ENCODE data around the gene CCDC33. TPM values are rescaled to one million over a fixed set of nuclear protein-coding genes. Genes with fewer than 3 reads are reported as not detected.
A peak's percentile ranks its signal among the peaks of the same experiment; 100 is the strongest.

The CCDC33 gene
- total RNA-seq, 1 donor from 2014 or later, result 0.41 TPM

DNA sequence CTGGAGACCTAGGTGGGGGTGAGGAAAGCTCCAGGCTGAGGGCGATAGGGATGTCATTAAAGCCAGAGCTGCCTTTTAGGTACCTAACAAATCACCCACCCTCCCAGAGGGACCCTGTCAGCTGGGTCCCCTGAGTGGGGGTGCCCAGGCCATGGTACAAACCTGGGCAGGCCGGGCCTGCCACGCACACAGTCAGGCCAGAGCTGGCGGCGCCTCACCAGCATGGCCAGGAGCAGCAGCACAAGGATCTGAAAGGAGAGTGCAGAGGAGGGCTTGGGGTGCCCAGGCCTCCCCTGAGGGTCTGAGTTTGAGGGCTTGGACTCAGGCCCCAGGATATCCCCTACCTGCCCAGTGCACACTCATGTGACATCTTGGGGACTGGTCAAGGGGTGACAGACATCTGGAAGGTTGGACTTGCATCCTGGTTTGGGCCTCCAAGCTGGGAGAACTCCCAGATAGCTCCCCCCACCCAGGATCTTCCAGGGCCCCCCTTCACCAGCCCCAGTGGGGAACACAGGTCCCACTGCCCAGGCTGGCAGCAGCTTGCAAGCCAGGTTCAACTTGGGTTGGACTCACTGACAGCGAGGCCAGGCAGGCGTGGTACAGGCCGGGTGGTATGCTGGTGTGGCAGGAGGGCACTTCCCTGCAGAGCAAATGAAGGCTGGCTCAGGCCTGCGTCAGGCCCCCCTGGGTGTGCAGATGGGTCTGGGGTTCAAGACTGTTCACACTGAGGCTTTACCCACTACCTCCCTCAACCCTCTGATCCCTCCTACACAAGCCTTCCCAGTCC, 38.8 kb upstream of the CCDC33 start:
- H3K4me2 ChIP-seq (ENCODE audit: low read length), result no peak overlapping the region
- H4K20me1 ChIP-seq (ENCODE audit: insufficient read depth, low read length), result no peaks in the 10 kb centered on the region
- no peak for DNase-seq (ENCODE audit: low read depth)

DNA sequence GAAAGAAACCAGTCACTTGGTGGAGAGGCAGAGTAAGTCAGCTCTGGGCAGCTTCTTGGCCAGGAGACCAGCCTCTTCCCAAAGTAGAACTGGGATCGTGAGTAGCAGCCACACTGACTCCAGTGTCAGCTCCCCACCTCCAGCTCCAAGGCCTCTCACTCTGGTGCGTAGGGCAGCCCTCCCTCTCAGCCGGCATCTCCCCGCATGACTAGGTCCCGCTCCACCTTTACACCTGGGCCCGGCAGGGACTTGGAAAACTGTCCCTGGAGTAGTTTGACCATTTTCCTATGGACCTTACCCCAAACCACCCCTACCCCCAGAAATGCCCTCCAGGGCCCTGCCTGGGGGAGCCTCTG, 36.9 kb upstream of the CCDC33 start:
- Histone ChIP-seq H3K36me3 (ENCODE audit: insufficient read depth, low read length) (no peaks in the 10 kb centered on the region), H4K20me1 (ENCODE audit: insufficient read depth, low read length) (no peaks in the 10 kb centered on the region), H3K4me2 (ENCODE audit: low read length) (no peak overlapping the region), H3K9ac (ENCODE audit: low read length) (no peak overlapping the region), H3K4me3 (ENCODE audit: insufficient read depth, low read depth, low read length) (no peak overlapping the region), H3K27me3 (ENCODE audit: insufficient read depth, low read length) (no peaks in the 10 kb centered on the region), H2AFZ (ENCODE audit: low read depth, low read length) (no peak overlapping the region), H3K79me2 (ENCODE audit: insufficient read depth, low read length) (no peaks in the 10 kb centered on the region), H3K9me3 (ENCODE audit: insufficient read depth, low read depth, low read length) (no peaks in the 10 kb centered on the region), H3K4me1 (ENCODE audit: insufficient read depth, low read length) (peaks cover 67% of the 10 kb centered on the region), H3K27ac (ENCODE audit: low read depth, low read length) (no peak overlapping the region)
- peaks cover 15% of the 10 kb centered on the region for H3K27me3 Mint-ChIP-seq (ENCODE audit: low read depth, unreplicated experiment)
- H3K4me1 Mint-ChIP-seq (ENCODE audit: low read depth, unreplicated experiment), result peaks cover 36% of the 10 kb centered on the region
- peaks cover 5% of the 10 kb centered on the region for H3K36me3 Mint-ChIP-seq (ENCODE audit: low read depth, unreplicated experiment)
- H3K4me3 Mint-ChIP-seq (ENCODE audit: unreplicated experiment), result no peak overlapping the region
- no peak for TF ChIP-seq EZH2 (IDR thresholded peaks at IDR 0.05; ENCODE audit: insufficient read depth, low read length)
- TF ChIP-seq, protein P1, sequence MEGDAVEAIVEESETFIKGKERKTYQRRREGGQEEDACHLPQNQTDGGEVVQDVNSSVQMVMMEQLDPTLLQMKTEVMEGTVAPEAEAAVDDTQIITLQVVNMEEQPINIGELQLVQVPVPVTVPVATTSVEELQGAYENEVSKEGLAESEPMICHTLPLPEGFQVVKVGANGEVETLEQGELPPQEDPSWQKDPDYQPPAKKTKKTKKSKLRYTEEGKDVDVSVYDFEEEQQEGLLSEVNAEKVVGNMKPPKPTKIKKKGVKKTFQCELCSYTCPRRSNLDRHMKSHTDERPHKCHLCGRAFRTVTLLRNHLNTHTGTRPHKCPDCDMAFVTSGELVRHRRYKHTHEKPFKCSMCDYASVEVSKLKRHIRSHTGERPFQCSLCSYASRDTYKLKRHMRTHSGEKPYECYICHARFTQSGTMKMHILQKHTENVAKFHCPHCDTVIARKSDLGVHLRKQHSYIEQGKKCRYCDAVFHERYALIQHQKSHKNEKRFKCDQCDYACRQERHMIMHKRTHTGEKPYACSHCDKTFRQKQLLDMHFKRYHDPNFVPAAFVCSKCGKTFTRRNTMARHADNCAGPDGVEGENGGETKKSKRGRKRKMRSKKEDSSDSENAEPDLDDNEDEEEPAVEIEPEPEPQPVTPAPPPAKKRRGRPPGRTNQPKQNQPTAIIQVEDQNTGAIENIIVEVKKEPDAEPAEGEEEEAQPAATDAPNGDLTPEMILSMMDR (IDR thresholded peaks at IDR 0.05; ENCODE audit: insufficient read depth, low read depth, low read length), result no peak
- no peak for DNase-seq (ENCODE audit: low read depth)
- no peak for FAIRE-seq
- no peaks in the 10 kb centered on the region for H3K9me3 Mint-ChIP-seq (ENCODE audit: unreplicated experiment)
- no peak overlapping the region for H3K27ac Mint-ChIP-seq (ENCODE audit: unreplicated experiment)

More for the DNA sequence above, 38.8 kb upstream of the CCDC33 start:
- no peaks in the 10 kb centered on the region for H3K36me3 ChIP-seq (ENCODE audit: insufficient read depth, low read length)
- Mint-ChIP-seq H3K4me3 (ENCODE audit: unreplicated experiment) (no peak overlapping the region), H3K4me1 (ENCODE audit: low read depth, unreplicated experiment) (peaks cover 37% of the 10 kb centered on the region), H3K36me3 (ENCODE audit: low read depth, unreplicated experiment) (peaks cover 5% of the 10 kb centered on the region), H3K9me3 (ENCODE audit: unreplicated experiment) (no peaks in the 10 kb centered on the region), H3K27me3 (ENCODE audit: low read depth, unreplicated experiment) (peaks cover 15% of the 10 kb centered on the region), H3K27ac (ENCODE audit: unreplicated experiment) (no peak overlapping the region)
- peak overlapping the region; percentile 15 for H3K9ac ChIP-seq (ENCODE audit: low read length)
- H3K4me3 ChIP-seq (ENCODE audit: insufficient read depth, low read depth, low read length), result no peak overlapping the region
- FAIRE-seq, result no peak
- peaks cover 66% of the 10 kb centered on the region for H3K4me1 ChIP-seq (ENCODE audit: insufficient read depth, low read length)
- TF ChIP-seq, protein P1 (IDR thresholded peaks at IDR 0.05; ENCODE audit: insufficient read depth, low read depth, low read length), result no peak
- H3K27ac ChIP-seq (ENCODE audit: low read depth, low read length), result peak overlapping the region; percentile 53
- no peaks in the 10 kb centered on the region for H3K27me3 ChIP-seq (ENCODE audit: insufficient read depth, low read length)
- H3K79me2 ChIP-seq (ENCODE audit: insufficient read depth, low read length), result no peaks in the 10 kb centered on the region
- no peaks in the 10 kb centered on the region for H3K9me3 ChIP-seq (ENCODE audit: insufficient read depth, low read depth, low read length)
- no peak overlapping the region for H2AFZ ChIP-seq (ENCODE audit: low read depth, low read length)

DNA sequence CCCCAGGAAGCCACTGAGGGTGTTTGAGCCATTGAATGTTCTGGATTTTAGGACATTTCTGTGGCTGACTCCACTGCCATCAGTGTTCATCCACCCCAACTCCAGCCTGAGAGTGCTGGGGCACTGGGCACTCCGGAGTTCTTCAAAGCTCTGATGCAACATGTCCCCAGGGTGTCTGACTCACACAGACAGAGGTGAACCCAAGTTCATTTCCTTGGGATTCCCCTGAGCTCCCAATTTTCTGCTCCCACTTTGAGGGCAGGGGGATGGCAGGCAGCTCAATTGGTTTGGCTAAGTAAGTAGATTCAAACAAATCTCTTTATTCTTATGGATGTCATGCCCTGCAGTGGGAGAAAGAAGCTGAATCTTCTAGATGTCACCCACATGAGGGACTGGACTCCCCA, 35.7 kb upstream of the CCDC33 start:
- FAIRE-seq, result no peak
- Histone ChIP-seq H3K27ac (ENCODE audit: low read depth, low read length) (peak overlapping the region; percentile 74), H3K9ac (ENCODE audit: low read length) (peak overlapping the region; percentile 59)

More for the DNA sequence above, 35.7 kb upstream of the CCDC33 start:
- H3K27me3 ChIP-seq (ENCODE audit: insufficient read depth, low read length), result no peaks in the 10 kb centered on the region
- Mint-ChIP-seq H3K4me1 (ENCODE audit: low read depth, unreplicated experiment) (peaks cover 34% of the 10 kb centered on the region), H3K4me3 (ENCODE audit: unreplicated experiment) (no peak overlapping the region), H3K27ac (ENCODE audit: unreplicated experiment) (no peak overlapping the region), H3K36me3 (ENCODE audit: low read depth, unreplicated experiment) (peaks cover 5% of the 10 kb centered on the region), H3K9me3 (ENCODE audit: unreplicated experiment) (peaks cover 2% of the 10 kb centered on the region), H3K27me3 (ENCODE audit: low read depth, unreplicated experiment) (peaks cover 23% of the 10 kb centered on the region)
- H3K4me3 ChIP-seq (ENCODE audit: insufficient read depth, low read depth, low read length), result peak overlapping the region; percentile 20
- no peaks in the 10 kb centered on the region for H3K9me3 ChIP-seq (ENCODE audit: insufficient read depth, low read depth, low read length)
- no peaks in the 10 kb centered on the region for H4K20me1 ChIP-seq (ENCODE audit: insufficient read depth, low read length)
- H3K36me3 ChIP-seq (ENCODE audit: insufficient read depth, low read length), result no peaks in the 10 kb centered on the region
- no peak for TF ChIP-seq EZH2 (IDR thresholded peaks at IDR 0.05; ENCODE audit: insufficient read depth, low read length)
- peaks cover 69% of the 10 kb centered on the region for H3K4me1 ChIP-seq (ENCODE audit: insufficient read depth, low read length)
- DNase-seq (ENCODE audit: low read depth), result peak; percentile 75
- no peaks in the 10 kb centered on the region for H3K79me2 ChIP-seq (ENCODE audit: insufficient read depth, low read length)
- peak overlapping the region; percentile 64 for H3K4me2 ChIP-seq (ENCODE audit: low read length)
- H2AFZ ChIP-seq (ENCODE audit: low read depth, low read length), result no peak overlapping the region
